ENCODE measurements around the gene CARMIL1.

CARMIL1 gene

GRCh38 chr6:25306379-25306778, 27.2 kb downstream of the CARMIL1 start:
- ChIA-PET POLR2A (no interaction called here), CTCF (no interaction called here)
- no peak for TF ChIP-seq CTCF (IDR thresholded peaks at IDR 0.05; ENCODE audit: insufficient read depth, low read length, missing control alignments)
- no peak overlapping the region for H3K4me3 ChIP-seq (ENCODE audit: low read depth, low read length)
- no peak for DNase-seq (ENCODE audit: low read depth, low spot score)

GRCh38 chr6:25307805-25308494, 28.8 kb downstream of the CARMIL1 start:
- no peak for DNase-seq (ENCODE audit: low read depth, low spot score)
- TF ChIP-seq CTCF (IDR thresholded peaks at IDR 0.05; ENCODE audit: insufficient read depth, low read length, missing control alignments), result no peak
- H3K4me3 ChIP-seq (ENCODE audit: low read depth, low read length), result no peak overlapping the region
- ChIA-PET CTCF (interaction anchor here (1.3 to 2.0 kb wide), 2 partner anchors 42 to 789 kb away, joined by 3 to 5 read pairs; no protein-coding TSS in a partner anchor), POLR2A (no interaction called here)

GRCh38 chr6:25309886-25310285, 30.7 kb downstream of the CARMIL1 start:
- no peak for TF ChIP-seq CTCF (IDR thresholded peaks at IDR 0.05; ENCODE audit: insufficient read depth, low read length, missing control alignments)
- no peak for DNase-seq (ENCODE audit: low read depth, low spot score)
- H3K4me3 ChIP-seq (ENCODE audit: low read depth, low read length), result no peak overlapping the region
- POLR2A ChIA-PET, result no interaction called here
- CTCF ChIA-PET, result interaction anchor here (1.7 kb wide), 1 partner anchor 44 kb away, joined by 6 read pairs; no protein-coding TSS in a partner anchor

GRCh38 chr6:25311331-25311840, 32.2 kb downstream of the CARMIL1 start:
- TF ChIP-seq CTCF (IDR thresholded peaks at IDR 0.05; ENCODE audit: insufficient read depth, low read length, missing control alignments), result no peak
- POLR2A ChIA-PET, result interaction anchor here (0.6 to 1.0 kb wide), 2 partner anchors 9 to 166 kb away, joined by 4 to 5 read pairs; no protein-coding TSS in a partner anchor
- no peak overlapping the region for H3K4me3 ChIP-seq (ENCODE audit: low read depth, low read length)
- DNase-seq (ENCODE audit: low read depth, low spot score), result no peak
- CTCF ChIA-PET, result interaction anchor here (0.6 to 2.3 kb wide), 3 partner anchors 32 to 115 kb away, joined by 4 to 9 read pairs (median 6); partner anchors contain the start of gene CARMIL1

- POLR2A ChIA-PET, result no interaction called here
- H3K4me3 ChIP-seq (ENCODE audit: low read depth, low read length), result no peak overlapping the region
- DNase-seq (ENCODE audit: low read depth, low spot score), result no peak
- CTCF ChIA-PET, result interaction anchor here (0.6 to 2.3 kb wide), 4 partner anchors 33 to 114 kb away, joined by 3 to 9 read pairs (median 4); partner anchors contain the start of gene CARMIL1
- no peak for TF ChIP-seq CTCF (IDR thresholded peaks at IDR 0.05; ENCODE audit: insufficient read depth, low read length, missing control alignments)
Observed at GRCh38 chr6:25312034-25312620, 33.0 kb downstream of the CARMIL1 start.

GRCh38 chr6:25312703-25313102, 33.5 kb downstream of the CARMIL1 start:
- no peak overlapping the region for H3K4me3 ChIP-seq (ENCODE audit: low read depth, low read length)
- CTCF ChIA-PET, result interaction anchor here (1.3 to 2.3 kb wide), 3 partner anchors 34 to 89 kb away, joined by 3 to 9 read pairs (median 5); partner anchors contain the start of gene CARMIL1
- TF ChIP-seq CTCF (IDR thresholded peaks at IDR 0.05; ENCODE audit: insufficient read depth, low read length, missing control alignments), result no peak
- POLR2A ChIA-PET, result no interaction called here
- no peak for DNase-seq (ENCODE audit: low read depth, low spot score)

Measured in AG04449 (cell line).